ENCODE results near the gene TLX2. TPM values are rescaled to one million over a fixed set of nuclear protein-coding genes. Genes with fewer than 3 reads are reported as not detected.

Gene TLX2
- total and polyA plus RNA-seq, 2 of the 13 experiments (the other 11 are each of a cell fraction or from before 2014, with no cell fraction given), result 0.05 to 0.20 TPM

GRCh38 chr2:74536166-74536950 is 22.1 kb downstream of the TLX2 start (continued):
- TF ChIP-seq NFATC3 (CRISPR knock-in tag; IDR thresholded peaks at IDR 0.05) (no peak), ZNF33B (CRISPR knock-in tag; IDR thresholded peaks at IDR 0.05) (no peak), FOXP1 (IDR thresholded peaks at IDR 0.05) (no peak), FOXP1 (CRISPR knock-in tag; IDR thresholded peaks at IDR 0.05) (no peak), SP1 (IDR thresholded peaks at IDR 0.05) (no peak), SP1 (CRISPR knock-in tag; IDR thresholded peaks at IDR 0.05) (no peak), CTCF (CRISPR knock-in tag; IDR thresholded peaks at IDR 0.05) (0 out of 2 replicates have a peak, but pooled peaks have one; percentile 7), THAP8 (CRISPR knock-in tag; IDR thresholded peaks at IDR 0.05; ENCODE audit: borderline replicate concordance) (0 out of 2 replicates have a peak, but pooled peaks have one; percentile 28), HNRNPK (IDR thresholded peaks at IDR 0.05; ENCODE audit: low read depth, low read length, poor library complexity, severe bottlenecking) (no peak)

- Histone ChIP-seq H3K9me3 (ENCODE audit: low read length) (no peaks in the 10 kb centered on the region), H2AFZ (ENCODE audit: low read length) (no peak overlapping the region), H3K36me3 (replicated peaks in 1 of 2; ENCODE audit: control insufficient read depth in 1 of 2, insufficient read depth in 2 of 2, low read length in 2 of 2) (peaks cover 3 to 6% of the 10 kb centered on the region in 2 experiments; a peak in 3 of 5 replicates), H3K27ac (ENCODE audit: extremely low read length, insufficient read depth, low read length) (no peak overlapping the region), H3K4me2 (ENCODE audit: low read depth, low read length) (no peak overlapping the region), H4K20me1 (ENCODE audit: insufficient read depth, low read length) (no peaks in the 10 kb centered on the region), H3K4me1 (ENCODE audit: insufficient read depth, low read length) (peaks cover under 1% of the 10 kb centered on the region; the same call in 1 of the 2 replicates), H3K4me3 (replicated peaks in 1 of 3; ENCODE audit: insufficient read depth in 1 of 3, low read depth in 2 of 3, low read length in 3 of 3) (no peak overlapping the region), H3K27me3 (ENCODE audit: control insufficient read depth in 1 of 2, insufficient read depth in 2 of 2, low read length in 2 of 2) (peaks cover 4 to 33% of the 10 kb centered on the region in 2 experiments; a peak in 3 of 5 replicates), H3K79me2 (ENCODE audit: insufficient read depth, low read length) (no peaks in the 10 kb centered on the region), H3K9ac (ENCODE audit: insufficient read depth, low read depth, low read length) (no peak overlapping the region)
- CTCF ChIA-PET (ENCODE audit: low intra/inter-chr PET ratio, low total read pairs), result no interaction called here
- 46% methylated on average over 4 of the region's 4 CpGs for WGBS (ENCODE audit: low lambda C conversion rate)
- POLR2A ChIA-PET, result no interaction called here
- DNase-seq (ENCODE audit: low spot score) (no peak), FAIRE-seq (no peak), ATAC-seq (no peak)
- no TSS peak for BruUV-seq (replicated peaks)
- intact Hi-C loops (cut with micrococcal nuclease; ENCODE audit: unreplicated experiment), result no loop called here
- in situ Hi-C loops (cut with HindIII; ENCODE audit: extremely low pct_ligation_motif_present, low pct_unique_long_range_greater_than_20kb), result no loop called here
- TF ChIP-seq TGIF2 (CRISPR knock-in tag; IDR thresholded peaks at IDR 0.05) (no peak), ZNF777 (CRISPR knock-in tag; IDR thresholded peaks at IDR 0.05) (no peak), ZNF543 (CRISPR knock-in tag; IDR thresholded peaks at IDR 0.05) (no peak), ZNF615 (CRISPR knock-in tag; IDR thresholded peaks at IDR 0.05; ENCODE audit: borderline replicate concordance) (no peak), ZNF280B (CRISPR knock-in tag; IDR thresholded peaks at IDR 0.05; ENCODE audit: borderline replicate concordance) (no peak), SP140L (CRISPR knock-in tag; IDR thresholded peaks at IDR 0.05; ENCODE audit: borderline replicate concordance) (no peak), PAWR (CRISPR knock-in tag; IDR thresholded peaks at IDR 0.05; ENCODE audit: borderline replicate concordance) (no peak), SOX5 (CRISPR knock-in tag; IDR thresholded peaks at IDR 0.05; ENCODE audit: borderline replicate concordance) (no peak), ZHX1 (CRISPR knock-in tag; IDR thresholded peaks at IDR 0.05; ENCODE audit: low read depth) (no peak)
Observed at GRCh38 chr2:74537140-74537539, 22.9 kb downstream of the TLX2 start.

Data from HepG2 (cell line).